ENCODE measurements around the gene SPEG.

Gene SPEG

GRCh38 chr2:219501849-219502248, 67.2 kb downstream of the SPEG start:
- Histone ChIP-seq H3K27ac (ENCODE audit: low read length) (no peak overlapping the region), H3K9ac (ENCODE audit: low read length) (no peak overlapping the region), H3K27me3 (ENCODE audit: low read depth, low read length) (no peaks in the 10 kb centered on the region), H3K79me2 (ENCODE audit: low read length) (peaks cover 11% of the 10 kb centered on the region), H3K4me3 (ENCODE audit: low read length) (no peak overlapping the region), H3K4me1 (ENCODE audit: low read length) (peaks cover 7% of the 10 kb centered on the region), H3K4me2 (ENCODE audit: low read length) (no peak overlapping the region), H2AFZ (ENCODE audit: low read depth, low read length) (no peak overlapping the region), H3K36me3 (replicated peaks; ENCODE audit: low read depth, low read length) (no peaks in the 10 kb centered on the region), H4K20me1 (ENCODE audit: insufficient read depth, low read length) (no peaks in the 10 kb centered on the region), H3K9me3 (ENCODE audit: insufficient read depth, low read length) (no peaks in the 10 kb centered on the region)
- TF ChIP-seq CTCF (IDR thresholded peaks at IDR 0.05; ENCODE audit: low read depth, low read length): no peak
- TF ChIP-seq EZH2phosphoT487 (IDR thresholded peaks at IDR 0.05; ENCODE audit: low read depth): no peak

- H3K4me1 ChIP-seq (ENCODE audit: low read length): peaks cover 7% of the 10 kb centered on the region
- H4K20me1 ChIP-seq (ENCODE audit: insufficient read depth, low read length): no peaks in the 10 kb centered on the region
- no peak overlapping the region for H3K9ac ChIP-seq (ENCODE audit: low read length)
- H3K27me3 ChIP-seq (ENCODE audit: low read depth, low read length): no peaks in the 10 kb centered on the region
- H3K27ac ChIP-seq (ENCODE audit: low read length): no peak overlapping the region
- no peak overlapping the region for H3K4me3 ChIP-seq (ENCODE audit: low read length)
- TF ChIP-seq CTCF (IDR thresholded peaks at IDR 0.05; ENCODE audit: low read depth, low read length) (no peak), EZH2phosphoT487 (IDR thresholded peaks at IDR 0.05; ENCODE audit: low read depth) (no peak)
- no peak overlapping the region for H3K4me2 ChIP-seq (ENCODE audit: low read length)
- no peaks in the 10 kb centered on the region for H3K36me3 ChIP-seq (replicated peaks; ENCODE audit: low read depth, low read length)
- H3K79me2 ChIP-seq (ENCODE audit: low read length): peaks cover 11% of the 10 kb centered on the region
- H2AFZ ChIP-seq (ENCODE audit: low read depth, low read length): no peak overlapping the region
- no peaks in the 10 kb centered on the region for H3K9me3 ChIP-seq (ENCODE audit: insufficient read depth, low read length)
Measured at GRCh38 chr2:219502618-219503017, 68.0 kb downstream of the SPEG start.

DNA sequence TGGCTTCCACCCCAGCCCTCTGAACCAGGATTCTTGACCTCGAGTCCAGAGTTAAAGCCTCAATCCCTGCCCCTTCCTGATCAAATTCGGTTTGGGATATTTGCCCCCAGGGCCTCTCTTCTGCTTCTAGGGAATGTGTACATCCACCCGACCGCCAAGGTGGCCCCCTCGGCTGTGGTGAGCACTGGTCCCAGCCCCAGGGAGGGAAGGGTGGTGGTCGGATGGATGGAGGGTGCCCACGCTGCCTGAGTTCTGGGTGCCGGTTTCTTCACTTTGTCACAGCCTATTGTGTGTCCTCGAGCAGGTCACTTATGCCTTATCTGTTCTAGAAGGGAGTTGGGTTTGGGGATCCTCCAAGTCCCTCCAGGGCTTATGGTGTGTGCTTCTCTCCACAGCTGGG, 70.9 kb downstream of the SPEG start:
- Histone ChIP-seq H3K27ac (ENCODE audit: low read length) (no peak overlapping the region), H3K36me3 (replicated peaks; ENCODE audit: low read depth, low read length) (no peaks in the 10 kb centered on the region), H2AFZ (ENCODE audit: low read depth, low read length) (no peak overlapping the region), H3K9ac (ENCODE audit: low read length) (no peak overlapping the region), H3K27me3 (ENCODE audit: low read depth, low read length) (no peaks in the 10 kb centered on the region), H4K20me1 (ENCODE audit: insufficient read depth, low read length) (no peaks in the 10 kb centered on the region), H3K4me3 (ENCODE audit: low read length) (no peak overlapping the region), H3K4me2 (ENCODE audit: low read length) (no peak overlapping the region), H3K4me1 (ENCODE audit: low read length) (0 out of 2 replicates have a peak, but pooled peaks cover 5% of the 10 kb centered on the region), H3K9me3 (ENCODE audit: insufficient read depth, low read length) (no peaks in the 10 kb centered on the region), H3K79me2 (ENCODE audit: low read length) (no peaks in the 10 kb centered on the region)
- TF ChIP-seq EZH2phosphoT487 (IDR thresholded peaks at IDR 0.05; ENCODE audit: low read depth) (no peak), CTCF (IDR thresholded peaks at IDR 0.05; ENCODE audit: low read depth, low read length) (no peak)

- no peaks in the 10 kb centered on the region for H3K36me3 ChIP-seq (replicated peaks; ENCODE audit: low read depth, low read length)
- no peaks in the 10 kb centered on the region for H3K9me3 ChIP-seq (ENCODE audit: insufficient read depth, low read length)
- H3K27me3 ChIP-seq (ENCODE audit: low read depth, low read length): no peaks in the 10 kb centered on the region
- H3K4me1 ChIP-seq (ENCODE audit: low read length): 0 out of 2 replicates have a peak, but pooled peaks cover 5% of the 10 kb centered on the region
- TF ChIP-seq EZH2phosphoT487 (IDR thresholded peaks at IDR 0.05; ENCODE audit: low read depth): no peak
- no peak for TF ChIP-seq CTCF (IDR thresholded peaks at IDR 0.05; ENCODE audit: low read depth, low read length)
- no peak overlapping the region for H3K4me2 ChIP-seq (ENCODE audit: low read length)
- no peaks in the 10 kb centered on the region for H3K79me2 ChIP-seq (ENCODE audit: low read length)
- H3K4me3 ChIP-seq (ENCODE audit: low read length): no peak overlapping the region
- no peaks in the 10 kb centered on the region for H4K20me1 ChIP-seq (ENCODE audit: insufficient read depth, low read length)
- no peak overlapping the region for H2AFZ ChIP-seq (ENCODE audit: low read depth, low read length)
- no peak overlapping the region for H3K9ac ChIP-seq (ENCODE audit: low read length)
- no peak overlapping the region for H3K27ac ChIP-seq (ENCODE audit: low read length)
Measured at GRCh38 chr2:219506153-219506801, 71.6 kb downstream of the SPEG start.

Measured in OCI-LY3 (cell line).